Left colon (tissue), 2 donors: Measurements from ENCODE around the gene AGRN. TPM values are rescaled to one million over a fixed set of nuclear protein-coding genes. Genes with fewer than 3 reads are reported as not detected.
"Not testable (repeated sequence)": the region's sequence is repeated elsewhere in the genome, so short reads cannot be mapped to it uniquely, and the experiment has no call there.

Experiments used
- ATAC-seq: fragments of 200-7000 bp; cut with Tn5 transposase; one replicate; pipeline ENCODE4 v1.9.1; 2020; ENCODE audit warnings: mild to moderate bottlenecking, moderate library complexity
- DNase-seq, 2 donors: peaks; one replicate each; pipeline ENCODE4 v3.0.0-alpha.2; 2020
- intact Hi-C, 2 donors: fragments of 100-400 bp; cut with DNase I in 1 of 2; cut with micrococcal nuclease in 1 of 2; formaldehyde crosslinking; loops; one replicate each; pipeline versions ENCODE4 v1.11.2 to v1.14.0; 2022; cut with DNase I, micrococcal nuclease
- total RNA-seq, 2 donors: library from RNA; stranded (reverse); fragmentation: NEBNext Ultra II Directional; extraction: Animal tissue kit (Norgen Biotek cat#: 25700); gene quantifications; one replicate each; pipeline ENCODE4 v1.2.1, GENCODE V29; 2021
- donor health status: DM: no; HTN: no; CAD: no.
- donor health status: DM: yes; HTN: yes; CAD: no.

The AGRN gene
- total RNA-seq, 2 donors from 2014 or later, result 54.0 to 59.5 TPM

DNA sequence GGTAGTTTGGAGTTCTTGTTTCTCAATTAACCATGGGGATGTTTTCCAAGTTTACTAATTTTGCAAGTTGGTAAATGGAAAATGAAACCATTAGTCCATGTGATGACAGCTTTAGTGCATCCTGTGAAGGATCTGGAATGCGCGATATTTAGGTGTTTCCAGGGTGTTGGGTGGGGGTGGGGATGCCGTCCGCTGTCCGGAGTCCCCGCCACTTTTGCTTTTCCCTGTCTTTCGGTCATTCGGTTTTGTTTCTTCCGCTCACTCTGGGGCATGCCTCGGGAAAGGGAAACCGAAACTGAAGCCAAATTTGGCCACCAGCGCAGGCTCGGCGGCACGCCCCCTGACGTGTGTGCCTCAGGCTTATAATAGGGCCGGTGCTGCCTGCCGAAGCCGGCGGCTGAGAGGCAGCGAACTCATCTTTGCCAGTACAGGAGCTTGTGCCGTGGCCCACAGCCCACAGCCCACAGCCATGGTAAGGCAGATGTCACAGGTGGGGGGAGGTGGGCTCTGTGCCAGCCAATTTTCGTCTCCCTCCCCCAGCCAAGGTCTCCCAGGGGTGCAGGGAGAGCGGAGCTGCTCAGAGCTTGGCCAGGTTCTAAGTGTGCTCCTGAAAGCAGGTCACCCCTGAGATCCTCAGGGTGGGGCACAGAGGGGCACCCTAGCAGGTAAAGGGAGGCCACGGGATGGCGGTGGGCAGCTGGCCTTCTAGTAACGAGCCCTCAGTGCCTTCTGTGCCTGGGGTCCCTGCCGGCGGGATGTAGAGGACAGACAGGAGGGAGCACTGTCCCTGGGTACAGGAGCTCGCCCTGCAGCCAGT is 6.6 kb upstream of the AGRN start, which contains the start of gene ISG15:
Gene ISG15 (plus strand): TSS at position 393 of the 817 bp plus-strand sequence. CDS start 77 bp downstream, at position 470.
- intact Hi-C loops, result no loop called here
- DNase-seq (peak; percentile 89 to 96), ATAC-seq (peak; percentile 91)

DNA sequence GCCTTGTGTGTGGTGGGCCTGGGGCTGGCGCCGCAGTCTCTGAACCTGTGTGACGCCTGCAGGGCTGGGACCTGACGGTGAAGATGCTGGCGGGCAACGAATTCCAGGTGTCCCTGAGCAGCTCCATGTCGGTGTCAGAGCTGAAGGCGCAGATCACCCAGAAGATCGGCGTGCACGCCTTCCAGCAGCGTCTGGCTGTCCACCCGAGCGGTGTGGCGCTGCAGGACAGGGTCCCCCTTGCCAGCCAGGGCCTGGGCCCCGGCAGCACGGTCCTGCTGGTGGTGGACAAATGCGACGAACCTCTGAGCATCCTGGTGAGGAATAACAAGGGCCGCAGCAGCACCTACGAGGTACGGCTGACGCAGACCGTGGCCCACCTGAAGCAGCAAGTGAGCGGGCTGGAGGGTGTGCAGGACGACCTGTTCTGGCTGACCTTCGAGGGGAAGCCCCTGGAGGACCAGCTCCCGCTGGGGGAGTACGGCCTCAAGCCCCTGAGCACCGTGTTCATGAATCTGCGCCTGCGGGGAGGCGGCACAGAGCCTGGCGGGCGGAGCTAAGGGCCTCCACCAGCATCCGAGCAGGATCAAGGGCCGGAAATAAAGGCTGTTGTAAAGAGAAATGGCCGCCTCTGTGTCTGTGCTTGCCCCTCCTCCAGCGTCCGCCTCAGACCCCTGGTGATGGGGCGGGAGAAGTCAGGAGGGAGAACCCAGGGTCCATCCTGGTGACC is 5.8 kb upstream of the AGRN start:
- intact Hi-C loops, result no loop called here

DNA sequence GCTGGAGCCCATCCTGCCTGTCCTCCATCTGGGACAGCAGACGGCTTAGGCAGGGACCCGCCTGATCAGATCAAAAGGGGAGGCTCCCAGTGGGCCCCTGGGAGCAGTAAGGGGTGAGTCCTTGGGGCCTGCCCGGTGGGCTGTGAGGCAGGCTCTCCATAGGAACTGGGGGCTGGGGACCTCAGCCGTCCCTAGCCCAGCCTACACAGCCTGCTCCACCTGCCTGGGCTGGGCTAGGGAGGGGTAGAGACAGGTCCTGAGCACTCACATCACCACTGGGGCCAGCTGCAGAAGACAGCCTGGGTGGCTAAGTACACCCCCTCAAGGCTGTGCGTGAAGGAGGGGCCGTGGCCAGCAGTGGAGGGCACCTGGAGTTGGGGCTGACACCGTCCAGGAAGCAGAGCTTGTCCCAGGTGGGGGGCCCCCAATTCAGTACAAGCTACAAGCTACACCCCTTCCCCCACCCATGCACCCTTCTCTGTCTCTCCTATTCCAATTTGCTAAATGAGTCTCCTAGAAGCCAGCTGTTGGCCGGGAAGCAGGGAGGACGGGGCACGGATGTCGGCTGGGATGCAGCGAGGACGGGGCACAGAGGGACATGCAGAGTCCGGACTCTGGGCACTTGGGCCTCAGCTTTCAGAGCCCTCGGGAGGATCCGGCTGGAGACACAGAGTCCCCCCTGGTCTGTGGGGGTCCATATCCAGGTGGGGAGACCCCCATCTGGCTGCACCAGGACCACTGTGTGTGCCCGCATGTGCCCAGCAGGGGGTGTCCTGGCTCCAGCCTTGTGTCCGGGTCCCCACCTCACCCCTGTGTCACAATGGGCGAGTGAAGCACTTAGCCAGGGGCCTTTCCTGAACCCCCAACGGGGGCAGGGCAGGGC is 4.9 kb upstream of the AGRN start:
- no peak for ATAC-seq
- DNase-seq, result peak in 1 of 2 donors; percentile 38
- intact Hi-C loops, result no loop called here

More for the DNA sequence above, 5.8 kb upstream of the AGRN start:
- no peak for ATAC-seq
- peak in 1 of 2 donors; percentile 39 for DNase-seq

DNA sequence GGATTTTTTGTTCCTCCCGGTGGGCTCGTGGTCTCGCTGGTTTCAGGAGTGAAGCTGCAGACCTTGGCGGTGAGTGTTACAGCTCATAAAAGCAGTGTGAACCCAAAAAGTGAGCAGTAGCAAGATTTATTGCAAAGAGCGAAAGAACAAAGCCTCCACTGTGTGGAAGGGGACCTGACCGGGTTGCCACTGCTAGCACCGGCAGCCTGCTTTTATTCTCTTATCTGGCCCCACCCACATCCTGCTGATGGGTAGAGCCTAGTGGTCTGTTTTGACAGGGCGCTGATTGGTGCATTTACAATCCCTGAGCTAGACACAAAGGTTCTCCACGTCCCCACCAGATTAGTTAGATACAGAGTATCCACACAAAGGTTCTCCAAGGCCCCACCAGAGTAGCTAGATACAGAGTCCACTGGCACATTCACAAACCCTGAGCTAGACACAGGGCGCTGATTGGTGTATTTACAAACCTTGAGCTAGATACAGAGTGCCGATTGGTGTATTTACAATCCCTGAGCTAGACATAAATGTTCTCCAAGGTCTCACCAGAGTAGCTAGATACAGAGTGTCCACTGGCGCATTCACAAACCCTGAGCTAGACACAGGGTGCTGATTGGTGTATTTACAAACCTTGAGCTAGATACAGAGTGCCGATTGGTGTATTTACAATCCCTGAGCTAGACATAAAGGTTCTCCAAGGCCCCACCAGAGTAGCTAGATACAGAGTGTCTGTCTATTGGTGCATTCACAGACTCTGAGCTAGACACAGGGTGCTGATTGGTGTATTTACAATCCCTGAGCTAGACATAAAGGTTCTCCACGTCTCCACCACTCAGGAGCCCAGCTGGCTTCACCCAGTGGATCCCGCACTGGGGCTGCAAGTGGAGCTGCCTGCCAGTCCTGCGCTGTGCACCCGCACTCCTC is 2.3 kb upstream of the AGRN start:
- intact Hi-C loops, DNase-seq, ATAC-seq: not testable (repeated sequence)

DNA sequence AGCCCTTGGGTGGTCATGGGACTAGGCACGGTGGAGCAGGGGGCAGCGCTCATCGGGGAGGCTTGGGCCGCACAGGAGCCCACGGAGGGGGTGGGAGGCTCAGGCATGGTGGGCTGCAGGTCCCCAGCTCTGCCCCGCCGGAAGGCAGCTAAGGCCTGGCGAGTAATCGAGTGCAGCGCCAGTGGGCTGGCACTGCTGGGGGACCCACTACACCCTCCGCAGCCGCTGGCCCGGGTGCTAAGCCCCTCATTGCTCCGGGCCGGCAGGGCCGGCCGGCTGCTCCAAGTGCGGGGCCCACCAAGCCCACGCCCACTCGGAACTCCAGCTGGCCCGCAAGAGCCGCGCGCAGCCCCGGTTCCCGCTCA is 1.6 kb upstream of the AGRN start:
- ATAC-seq, intact Hi-C loops, DNase-seq: not testable (repeated sequence)

DNA sequence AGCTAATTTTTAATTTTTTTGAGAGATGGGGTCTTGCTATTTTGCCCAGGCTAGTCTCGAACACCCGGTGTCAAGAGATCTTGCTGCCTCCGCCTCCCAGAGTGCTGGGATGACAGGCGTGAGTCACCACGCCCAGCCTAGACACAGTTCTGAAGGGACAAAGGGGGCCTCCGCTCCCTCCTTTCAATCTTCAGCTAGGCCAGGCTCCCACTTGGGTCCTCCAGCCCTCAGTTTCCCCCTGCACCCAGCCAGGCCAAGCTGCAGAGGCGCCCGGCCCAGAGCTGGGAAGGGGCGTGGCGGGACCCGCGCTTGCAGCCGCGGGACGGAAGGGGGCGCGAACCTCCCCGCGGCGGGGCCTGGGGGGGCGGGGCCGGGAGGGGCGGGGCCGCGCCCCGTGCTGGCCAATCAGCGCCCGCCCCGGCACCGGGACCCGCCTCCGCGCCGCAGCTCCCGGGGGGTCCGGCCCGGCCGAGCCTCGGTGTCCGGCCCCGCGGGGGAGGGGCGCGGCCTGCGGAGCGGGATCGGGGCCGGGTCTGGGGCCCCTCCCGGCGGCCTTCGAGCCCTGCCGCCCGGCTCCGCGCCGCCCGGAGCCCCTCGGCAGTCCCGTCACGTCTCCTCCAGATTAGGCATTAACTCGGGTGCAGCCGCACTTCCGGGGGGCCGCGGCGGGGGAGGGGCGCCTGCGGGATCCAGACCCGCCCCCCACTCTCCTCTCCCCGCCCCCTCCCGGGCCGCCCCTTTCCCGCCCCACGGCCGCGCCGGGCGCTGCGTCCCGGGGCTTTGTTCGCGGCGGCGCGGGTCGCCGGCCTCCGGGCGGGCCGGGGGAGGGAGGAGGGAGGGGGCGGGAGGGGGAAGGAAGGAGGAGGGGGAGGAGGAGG is 559 bp upstream of the AGRN start:
- intact Hi-C loops, result no loop called here
- ATAC-seq, result peak; percentile 77
- DNase-seq, result peak; percentile 76 to 85

DNA sequence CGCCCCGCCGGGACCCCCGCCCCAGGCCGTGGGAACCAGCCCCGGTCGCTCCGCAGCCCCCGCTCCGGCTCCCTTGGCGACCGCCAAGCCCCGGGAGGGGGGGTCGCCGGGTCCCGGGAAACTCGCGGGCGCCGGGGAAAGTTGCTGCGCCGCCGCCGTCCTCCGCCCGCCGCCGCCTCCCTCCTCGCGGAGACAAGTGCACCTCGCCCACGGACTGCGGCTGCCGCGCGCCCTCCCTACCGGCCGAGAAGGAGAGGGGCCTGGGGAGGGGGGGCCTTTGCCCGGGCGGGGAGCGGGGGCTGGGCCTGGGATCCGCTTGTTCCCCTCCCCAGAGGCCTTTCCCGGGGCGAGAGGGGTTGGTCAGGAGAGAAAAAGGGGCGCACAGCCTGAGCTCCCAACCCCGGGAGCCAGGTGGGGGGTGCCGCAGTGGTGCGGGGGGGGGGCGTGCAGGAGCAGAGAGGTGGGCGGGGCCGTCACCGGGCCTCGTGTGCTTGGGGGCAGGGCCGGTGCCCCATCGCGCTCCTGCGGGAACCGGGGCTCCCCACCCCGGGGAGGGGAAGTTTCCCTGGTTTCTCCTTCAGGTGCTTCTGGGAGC is 592 bp downstream of the AGRN start:
- peak; percentile 20 for ATAC-seq
- peak in 1 of 2 donors; percentile 56 for DNase-seq
- intact Hi-C loops, result no loop called here

DNA sequence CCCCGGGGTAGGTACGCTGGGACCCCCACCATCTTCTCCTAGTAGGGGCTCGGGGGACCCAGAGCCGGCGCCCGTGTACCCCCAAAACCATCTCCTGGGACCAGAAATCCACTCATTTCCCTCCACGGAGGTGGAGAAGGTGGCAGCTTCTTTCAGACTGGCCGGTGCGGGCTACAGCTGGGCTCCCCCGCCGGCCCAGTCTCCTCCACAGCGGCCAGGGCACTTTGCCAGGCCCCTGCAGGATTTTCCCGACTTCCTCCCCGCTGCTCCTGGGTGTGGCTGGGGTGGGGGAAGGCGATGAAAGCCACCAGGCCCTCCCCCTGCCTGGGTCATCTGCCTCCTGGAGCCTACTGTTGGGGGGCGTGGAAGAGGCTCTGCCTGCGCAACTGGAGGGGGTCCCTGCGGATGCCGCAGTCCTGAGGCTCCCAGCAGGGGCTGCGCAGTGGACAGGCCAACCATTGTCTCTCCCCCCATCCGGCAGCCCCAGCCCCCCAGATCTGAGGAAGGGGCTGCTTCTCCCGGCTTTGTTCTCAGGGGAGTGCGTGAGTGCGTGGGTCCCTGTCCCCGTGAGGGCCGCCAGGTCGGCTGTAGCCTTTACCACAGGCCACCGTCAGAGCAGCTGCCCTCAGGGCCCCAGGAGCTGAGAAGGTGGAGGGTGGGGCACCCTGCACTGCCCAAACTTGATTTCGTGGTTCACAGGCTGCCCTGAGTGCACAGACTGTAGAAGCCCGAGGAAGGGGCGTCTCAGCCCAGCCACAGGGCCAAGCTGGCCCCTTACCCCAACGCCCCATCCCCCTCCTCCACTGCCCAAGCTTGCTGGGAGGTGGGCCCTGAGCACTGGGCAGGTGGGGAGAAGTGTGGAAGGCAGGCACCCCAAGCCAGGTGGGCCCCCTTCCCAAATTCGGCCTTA is 1.3 kb downstream of the AGRN start:
- DNase-seq (peak; percentile 82 to 85), ATAC-seq (peak; percentile 58)
- intact Hi-C loops, result no loop called here

DNA sequence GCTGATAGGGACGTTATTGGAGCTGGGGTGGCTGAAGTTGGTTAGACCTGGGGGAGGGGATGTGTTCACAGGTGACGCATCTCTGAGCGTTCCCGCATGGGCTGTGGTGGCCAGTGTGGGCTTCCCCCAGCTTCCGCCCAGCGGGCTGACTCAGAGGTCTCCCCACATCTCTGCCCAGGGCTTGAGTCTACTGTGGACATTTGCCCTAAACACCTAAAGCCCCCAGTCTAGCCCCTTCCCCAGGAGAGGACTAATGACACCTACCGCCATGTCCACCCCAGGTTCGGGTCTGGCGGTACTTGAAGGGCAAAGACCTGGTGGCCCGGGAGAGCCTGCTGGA is 2.0 kb downstream of the AGRN start:
- intact Hi-C loops, result no loop called here
- no peak for DNase-seq
- no peak for ATAC-seq

DNA sequence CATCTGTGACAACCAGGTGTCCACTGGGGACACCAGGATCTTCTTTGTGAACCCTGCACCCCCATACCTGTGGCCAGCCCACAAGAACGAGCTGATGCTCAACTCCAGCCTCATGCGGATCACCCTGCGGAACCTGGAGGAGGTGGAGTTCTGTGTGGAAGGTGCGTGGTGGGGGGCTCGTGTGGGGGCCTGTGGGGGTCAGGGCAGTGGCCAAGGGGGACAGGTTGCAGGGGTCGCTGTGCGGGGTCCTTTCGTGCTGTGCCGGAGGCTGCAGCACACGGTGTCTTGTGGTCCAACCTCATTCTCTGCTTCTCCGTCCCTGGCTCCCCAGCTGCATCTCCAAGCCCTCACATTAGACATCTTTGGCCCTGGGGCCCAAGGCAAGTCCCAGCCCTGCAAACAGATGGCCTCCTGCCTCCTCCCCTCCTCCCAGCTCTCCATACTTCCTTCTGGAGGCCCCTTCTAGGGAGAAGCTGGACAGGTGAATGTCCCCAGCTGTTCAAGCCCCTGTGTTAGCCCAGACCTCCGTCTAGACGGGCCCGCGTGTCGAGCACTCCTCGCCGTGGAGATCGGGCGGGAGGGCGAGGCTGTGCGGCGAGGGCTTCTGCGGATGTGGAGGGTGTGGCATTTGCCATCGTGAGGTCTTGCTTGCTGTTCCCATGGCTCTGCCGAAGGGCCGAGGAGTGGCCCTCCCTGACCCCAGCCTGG is 2.5 kb downstream of the AGRN start:
- ATAC-seq (no peak), DNase-seq (no peak)
- intact Hi-C loops, result no loop called here

DNA sequence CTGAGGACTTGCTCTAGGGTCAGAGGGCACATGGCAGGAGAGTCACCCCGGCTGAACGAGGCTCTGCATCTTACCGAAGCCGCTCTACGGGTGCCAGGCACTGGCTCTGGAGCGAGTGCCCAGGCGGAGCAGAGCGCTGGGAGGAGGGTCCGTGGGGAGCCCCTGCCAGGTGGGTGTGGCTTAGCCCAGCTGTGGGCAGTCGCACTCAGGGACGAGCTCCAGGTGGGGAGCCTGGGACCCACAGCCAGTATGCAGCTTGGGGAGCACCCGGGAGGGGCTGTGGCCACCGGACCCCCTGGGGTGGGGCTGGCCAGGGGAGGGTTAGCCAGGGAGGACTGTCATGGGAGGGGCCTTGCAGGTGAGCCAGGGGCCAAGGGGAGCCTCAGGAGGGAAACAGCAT is 3.8 kb downstream of the AGRN start:
- intact Hi-C loops, result no loop called here
- ATAC-seq, result no peak
- no peak for DNase-seq

DNA sequence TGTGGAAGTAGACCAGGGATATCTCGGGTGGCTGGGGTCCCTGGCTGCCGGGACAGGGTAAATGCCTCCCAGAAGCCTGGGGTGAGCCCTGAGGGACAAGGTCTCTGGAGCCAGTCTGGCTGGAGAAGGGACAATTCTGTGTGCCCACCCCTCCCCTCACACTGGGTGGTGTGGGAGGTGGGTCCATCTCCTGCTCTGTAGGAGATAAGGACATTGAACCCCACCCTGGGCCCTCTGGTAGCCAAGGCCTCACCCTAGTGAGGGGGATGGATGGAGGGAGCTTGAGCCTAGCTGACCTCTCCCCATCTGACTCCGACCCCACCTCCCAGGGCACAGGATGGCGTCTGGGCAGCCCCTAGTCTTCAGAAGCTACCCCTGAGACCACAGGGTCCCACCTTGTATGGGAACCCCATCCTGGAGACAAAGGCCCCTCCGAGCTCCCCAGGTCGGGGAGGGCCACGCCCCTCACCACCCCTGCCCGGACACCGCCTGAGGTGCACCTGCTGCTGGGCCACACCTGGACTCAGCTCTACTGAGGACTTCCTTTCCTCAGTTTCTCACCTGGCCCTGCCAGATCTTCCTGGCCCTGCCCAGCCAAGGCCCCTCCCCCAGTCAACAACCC is 4.3 kb downstream of the AGRN start:
- ATAC-seq (no peak), DNase-seq (no peak)
- intact Hi-C loops, result no loop called here

DNA sequence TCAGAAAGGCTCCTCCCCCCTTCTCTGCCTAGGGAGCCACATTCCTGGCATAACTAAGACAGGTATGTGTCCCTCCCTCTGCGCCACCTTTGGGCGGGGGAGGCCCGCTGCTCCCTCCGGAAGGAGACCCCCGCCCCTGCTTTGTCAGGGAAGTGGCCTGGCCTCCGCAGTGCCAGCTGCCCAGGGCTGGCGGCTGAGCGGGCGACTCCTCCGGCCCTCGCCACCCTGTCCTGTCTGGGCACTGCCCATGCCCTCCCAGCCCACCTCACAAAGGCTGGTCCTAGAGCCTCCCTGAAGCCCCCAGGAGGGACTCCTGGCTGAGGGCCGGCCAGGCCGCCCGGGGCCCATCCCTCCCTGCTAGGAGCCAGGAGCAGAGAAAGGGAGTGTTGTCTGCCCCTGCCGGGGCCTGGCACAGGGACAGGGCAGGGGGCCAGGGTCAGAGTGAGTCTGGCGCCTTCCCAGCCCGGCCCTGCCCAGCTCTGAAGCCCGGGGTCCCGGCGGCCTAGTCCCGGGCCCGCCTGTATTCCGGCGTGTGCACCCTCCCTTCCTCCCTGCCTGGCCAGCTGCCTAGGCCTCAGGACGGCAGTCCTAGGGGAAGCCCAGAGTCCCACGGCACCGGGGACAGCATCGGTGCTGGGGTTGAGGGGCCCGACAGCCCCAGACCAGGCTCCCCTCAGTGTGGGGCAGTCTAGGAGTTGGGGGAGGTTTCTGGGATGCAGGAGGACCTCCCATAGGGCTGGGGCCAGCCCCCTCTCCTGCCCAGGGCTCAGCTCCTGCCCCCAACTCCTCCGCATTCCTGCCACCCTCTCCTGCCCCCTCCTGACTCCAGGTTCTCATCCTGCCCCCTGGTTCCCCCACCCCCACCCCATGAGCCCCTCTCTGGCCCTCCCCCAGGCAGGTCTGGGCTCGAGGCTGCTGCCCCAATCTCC is 5.1 kb downstream of the AGRN start:
- intact Hi-C loops, result no loop called here
- peak; percentile 15 for ATAC-seq
- DNase-seq, result no peak

DNA sequence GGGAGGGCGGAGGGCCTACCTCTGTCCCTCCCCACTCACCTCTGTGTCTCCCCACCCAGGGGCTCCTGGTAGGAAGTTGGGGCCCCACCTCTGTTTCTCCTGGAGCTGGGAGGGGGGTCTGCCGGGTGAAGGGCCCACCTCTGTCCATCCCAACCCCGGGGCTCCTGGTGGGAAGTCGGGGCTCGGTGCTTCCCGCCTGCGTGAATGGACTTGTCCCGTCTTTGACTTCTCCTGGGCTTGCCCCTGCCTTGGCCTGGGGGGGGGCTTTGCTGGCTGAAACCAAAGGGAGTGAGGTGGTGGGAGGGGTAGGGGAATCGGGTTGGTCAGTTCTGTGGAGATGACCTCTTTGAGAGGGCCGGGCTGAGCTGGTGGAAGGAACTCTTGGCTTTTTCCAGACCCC is 5.8 kb downstream of the AGRN start:
- ATAC-seq, result no peak
- no peak for DNase-seq

More for the DNA sequence above, 5.8 kb downstream of the AGRN start:
- intact Hi-C loops, result no loop called here
